Upper lobe of left lung (tissue), 4 donors: ENCODE results near the gene PTGFRN.

Source experiments
- POLR2A ChIP-seq, 4 donors: fragments of 450-650 bp; IDR thresholded peaks; one replicate each; pipeline ENCODE4 v1.5.1; 2016 to 2017; ENCODE audit warnings: antibody characterized with exemption in 4 of 4, mild to moderate bottlenecking in 2 of 4
- TF ChIP-seq, protein P1 (sequence below), 6 experiments: fragments of 450-650 bp in 4 of 6; fragments of 200-600 bp in 2 of 6; sonication (generic) in 2 of 6; IDR thresholded peaks; one replicate each; pipeline ENCODE4 v1.5.1; 2016 to 2019; ENCODE audit warnings: antibody characterized with exemption in 6 of 6

DNA sequence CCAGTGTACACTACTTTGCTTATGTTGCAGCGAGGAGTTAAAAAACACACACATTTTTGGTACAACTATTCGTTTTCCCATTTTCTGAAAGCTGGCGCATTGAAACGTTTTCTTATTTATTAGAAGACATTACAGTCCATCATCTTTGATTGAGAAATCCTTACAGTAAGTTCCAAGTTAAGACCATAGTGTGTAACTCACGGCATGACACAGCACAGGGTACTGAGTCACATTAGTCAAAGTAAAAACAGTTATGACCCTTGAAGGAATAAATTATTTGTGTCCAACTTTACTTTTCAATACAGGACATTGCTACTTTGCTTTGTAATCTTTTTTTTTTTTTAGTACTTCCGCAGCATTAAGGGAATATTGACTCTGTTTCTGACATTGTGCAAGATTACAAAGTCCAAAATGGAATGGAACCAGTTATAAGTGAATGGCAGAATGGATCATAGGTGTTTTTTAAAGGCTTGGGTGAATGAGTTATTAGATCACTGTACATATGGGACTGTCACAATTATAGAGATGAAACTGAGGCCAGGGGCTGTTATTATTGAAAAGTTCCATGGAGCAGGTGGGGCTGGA, 11.7 kb downstream of the PTGFRN start:
- TF ChIP-seq, protein P1, sequence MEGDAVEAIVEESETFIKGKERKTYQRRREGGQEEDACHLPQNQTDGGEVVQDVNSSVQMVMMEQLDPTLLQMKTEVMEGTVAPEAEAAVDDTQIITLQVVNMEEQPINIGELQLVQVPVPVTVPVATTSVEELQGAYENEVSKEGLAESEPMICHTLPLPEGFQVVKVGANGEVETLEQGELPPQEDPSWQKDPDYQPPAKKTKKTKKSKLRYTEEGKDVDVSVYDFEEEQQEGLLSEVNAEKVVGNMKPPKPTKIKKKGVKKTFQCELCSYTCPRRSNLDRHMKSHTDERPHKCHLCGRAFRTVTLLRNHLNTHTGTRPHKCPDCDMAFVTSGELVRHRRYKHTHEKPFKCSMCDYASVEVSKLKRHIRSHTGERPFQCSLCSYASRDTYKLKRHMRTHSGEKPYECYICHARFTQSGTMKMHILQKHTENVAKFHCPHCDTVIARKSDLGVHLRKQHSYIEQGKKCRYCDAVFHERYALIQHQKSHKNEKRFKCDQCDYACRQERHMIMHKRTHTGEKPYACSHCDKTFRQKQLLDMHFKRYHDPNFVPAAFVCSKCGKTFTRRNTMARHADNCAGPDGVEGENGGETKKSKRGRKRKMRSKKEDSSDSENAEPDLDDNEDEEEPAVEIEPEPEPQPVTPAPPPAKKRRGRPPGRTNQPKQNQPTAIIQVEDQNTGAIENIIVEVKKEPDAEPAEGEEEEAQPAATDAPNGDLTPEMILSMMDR (IDR thresholded peaks at IDR 0.05), result no peak
- TF ChIP-seq POLR2A (IDR thresholded peaks at IDR 0.05), result no peak
